HepG2 (cell line): Measurements from ENCODE around the gene ZNF503. TPM values are rescaled to one million over a fixed set of nuclear protein-coding genes. Genes with fewer than 3 reads are reported as not detected.

Experiments used
- ATAC-seq: fragments of 200-7000 bp; cut with Tn5 transposase; 3 replicates; pipeline ENCODE4 v1.9.1; 2020; ENCODE audit warnings: mild to moderate bottlenecking, moderate library complexity
- BruUV-seq: library from RNA; stranded (reverse); fragments of 400-500 nt; replicated peaks from 2 replicates; lab custom pipeline; 2021; lab: Mats Ljungman, UMichigan
- CTCF ChIA-PET: fragments of 300-600 bp; formaldehyde crosslinking; extraction: SDS; loops from one replicate; lab custom pipeline; 2021; ENCODE audit warnings: low total read pairs, inconsistent platforms, low intra/inter-chr PET ratio; lab: Yijun Ruan, JAX
- POLR2A ChIA-PET: fragments of 350-600 bp; sonication (Branson Sonifier 250); formaldehyde crosslinking; loops from one replicate; lab custom pipeline; 2020; ENCODE audit warnings: antibody characterized with exemption, inconsistent platforms; lab: Yijun Ruan, JAX
- DNase-seq: peaks from one replicate; pipeline ENCODE4 v3.0.0-alpha.2; 2015; ENCODE audit warnings: low spot score
- FAIRE-seq: peaks from 3 replicates; lab custom pipeline; 2011; peaks lifted over from hg19 to GRCh38; lab: Jason Lieb, UNC
- H2AFZ ChIP-seq: one replicate; pipeline ENCODE4 v1.6.1; 2011; ENCODE audit warnings: low read length, inconsistent platforms
- H3K27ac ChIP-seq: fragments of 300-600 bp; 3 replicates; pipeline ENCODE4 v1.8.0; 2011; ENCODE audit warnings: mixed run types, mild to moderate bottlenecking, mixed read lengths, low read length, inconsistent platforms; ENCODE audit not compliant: insufficient read depth; ENCODE audit errors: extremely low read length
- H3K27me3 ChIP-seq, 2 experiments: fragments of 200-600 bp in 1 of 2; 2 replicates in 1 of 2; 3 replicates in 1 of 2; pipeline versions ENCODE4 v1.6.0 to v1.8.0; 2011; ENCODE audit warnings: low read length in 2 of 2, mild to moderate bottlenecking in 2 of 2, moderate library complexity in 2 of 2, inconsistent platforms in 1 of 2; ENCODE audit not compliant: insufficient read depth in 2 of 2, control insufficient read depth in 1 of 2
- H3K36me3 ChIP-seq, 2 experiments: fragments of 200-600 bp in 1 of 2; replicated peaks in 1 of 2; 2 replicates in 1 of 2; 3 replicates in 1 of 2; pipeline versions ENCODE4 v1.5.1 to v1.8.0; 2011; ENCODE audit warnings: low read length in 2 of 2, inconsistent platforms in 1 of 2; ENCODE audit not compliant: insufficient read depth in 2 of 2, control insufficient read depth in 1 of 2
- H3K4me1 ChIP-seq: 2 replicates; pipeline ENCODE4 v1.5.1; 2012; ENCODE audit warnings: low read length, inconsistent platforms; ENCODE audit not compliant: insufficient read depth
- H3K4me2 ChIP-seq: 2 replicates; pipeline ENCODE4 v1.6.0; 2011; ENCODE audit warnings: low read depth, low read length, inconsistent platforms
- H3K4me3 ChIP-seq, 3 experiments: fragments of 200-600 bp in 1 of 3; sonication (generic), shearing (Covaris generic) in 1 of 3; replicated peaks in 1 of 3; 2 replicates each; pipeline ENCODE4 v1.5.1; 2011 to 2016; ENCODE audit warnings: low read length in 3 of 3, inconsistent platforms in 2 of 3, low read depth in 2 of 3, mild to moderate bottlenecking in 2 of 3, control low read depth in 1 of 3, mixed read lengths in 1 of 3; ENCODE audit not compliant: insufficient read depth in 1 of 3
- H3K79me2 ChIP-seq: one replicate; pipeline ENCODE4 v1.6.1; 2011; ENCODE audit warnings: low read length, inconsistent platforms; ENCODE audit not compliant: insufficient read depth
- H3K9ac ChIP-seq: 2 replicates; pipeline ENCODE4 v1.6.0; 2011; ENCODE audit warnings: mild to moderate bottlenecking, low read depth, low read length, inconsistent platforms; ENCODE audit not compliant: insufficient read depth
- H3K9me3 ChIP-seq: 2 replicates; pipeline ENCODE4 v1.5.1; 2012; ENCODE audit warnings: mild to moderate bottlenecking, low read length
- H4K20me1 ChIP-seq: 2 replicates; pipeline ENCODE4 v1.6.0; 2011; ENCODE audit warnings: inconsistent platforms, mild to moderate bottlenecking, low read length, moderate library complexity; ENCODE audit not compliant: insufficient read depth
- CBFB ChIP-seq: sonication (generic); formaldehyde crosslinking; IDR thresholded peaks from 2 replicates; pipeline ENCODE4 v1.4.0; 2020; ENCODE audit warnings: missing genetic modification reagents
- CBX5 ChIP-seq: sonication (generic); formaldehyde crosslinking; IDR thresholded peaks from 2 replicates; pipeline ENCODE4 v1.4.0; 2020; ENCODE audit warnings: missing genetic modification reagents, borderline replicate concordance
- FOSL1 ChIP-seq: sonication (generic); formaldehyde crosslinking; IDR thresholded peaks from 2 replicates; pipeline ENCODE4 v1.9.0; 2021; ENCODE audit warnings: missing genetic modification reagents, borderline replicate concordance
- SMAD1 ChIP-seq: sonication (generic); formaldehyde crosslinking; IDR thresholded peaks from 2 replicates; pipeline ENCODE4 v1.4.0; 2020; ENCODE audit warnings: missing genetic modification reagents, low read depth, mild to moderate bottlenecking, borderline replicate concordance
- SNAPC2 ChIP-seq: sonication (generic); formaldehyde crosslinking; IDR thresholded peaks from 2 replicates; pipeline ENCODE4 v1.8.1; 2022; ENCODE audit warnings: mild to moderate bottlenecking, missing genetic modification reagents
- TGIF2 ChIP-seq: IDR thresholded peaks from 2 replicates; pipeline ENCODE4 v1.6.1; 2016; ENCODE audit warnings: control low read depth, missing compliant biosample characterization
- ZBTB33 ChIP-seq: sonication (generic); formaldehyde crosslinking; IDR thresholded peaks from 2 replicates; pipeline ENCODE4 v1.4.0; 2020; ENCODE audit warnings: missing genetic modification reagents
- ZNF101 ChIP-seq: sonication (generic); formaldehyde crosslinking; IDR thresholded peaks from 2 replicates; pipeline ENCODE4 v1.4.0; 2020; ENCODE audit warnings: mild to moderate bottlenecking, low read depth, missing genetic modification reagents, borderline replicate concordance
- ZNF30 ChIP-seq: sonication (generic); formaldehyde crosslinking; IDR thresholded peaks from 2 replicates; pipeline ENCODE4 v1.5.0; 2020; ENCODE audit warnings: mild to moderate bottlenecking, missing genetic modification reagents
- ZNF550 ChIP-seq: sonication (generic); formaldehyde crosslinking; IDR thresholded peaks from 2 replicates; pipeline ENCODE4 v1.4.0; 2020; ENCODE audit warnings: mild to moderate bottlenecking, missing genetic modification reagents, borderline replicate concordance
- ZNF557 ChIP-seq: sonication (generic); formaldehyde crosslinking; IDR thresholded peaks from 2 replicates; pipeline ENCODE4 v1.4.0; 2020; ENCODE audit warnings: missing genetic modification reagents
- ZNF562 ChIP-seq: sonication (generic); formaldehyde crosslinking; IDR thresholded peaks from 2 replicates; pipeline ENCODE4 v1.8.0; 2022; ENCODE audit warnings: missing genetic modification reagents, borderline replicate concordance
- ZNF788 ChIP-seq: sonication (generic); formaldehyde crosslinking; IDR thresholded peaks from 2 replicates; pipeline ENCODE4 v1.5.0; 2020; ENCODE audit warnings: mild to moderate bottlenecking, missing genetic modification reagents, borderline replicate concordance
- WGBS: methylation state at CpG from one replicate; pipeline ENCODE4 v1.1.6; 2017; ENCODE audit warnings: low lambda C conversion rate; 5-methylcytosine and 5-hydroxymethylcytosine counted together
- in situ Hi-C: cut with HindIII; loops from 2 replicates; pipeline ENCODE4 v1.10.0; 2017; ENCODE audit warnings: low pct_unique_long_range_greater_than_20kb; ENCODE audit not compliant: extremely low pct_ligation_motif_present
- intact Hi-C: fragments of 100-400 bp; cut with micrococcal nuclease; formaldehyde crosslinking; loops from one replicate; pipeline ENCODE4 v1.10.0; 2022; ENCODE audit not compliant: unreplicated experiment
- polyA plus RNA-seq, 8 experiments: library from polyadenylated mRNA; depleted of rRNA in 3 of 8; stranded (reverse) in 7 of 8; unstranded in 1 of 8; fragments of >200 nt; fragmentation: Illumina TruSeq in 4 of 8; extraction: Trizol in 4 of 8; gene quantifications; 2 replicates each; pipeline versions ENCODE4 v1.2.1 to v1.2.3, GENCODE V29; 2011 to 2016; ENCODE audit warnings: low read depth in 4 of 8, missing spikeins in 1 of 8, mixed read lengths in 1 of 8; ENCODE audit not compliant: insufficient read depth in 1 of 8
- total RNA-seq, 5 experiments: library from RNA; depleted of rRNA; stranded (reverse); fragments of >200 nt; fragmentation: Illumina TruSeq; extraction: Trizol; gene quantifications; 2 replicates each; pipeline ENCODE4 v1.2.3, GENCODE V29; 2016; ENCODE audit warnings: low read depth in 1 of 5
- TF ChIP-seq, protein P1 (sequence below): sonication (generic); formaldehyde crosslinking; IDR thresholded peaks from 2 replicates; pipeline ENCODE4 v1.9.0; 2022; ENCODE audit warnings: missing genetic modification reagents, mild to moderate bottlenecking, borderline replicate concordance
- TF ChIP-seq, protein P2 (sequence below): sonication (generic); formaldehyde crosslinking; IDR thresholded peaks from 2 replicates; pipeline ENCODE4 v1.9.0; 2021; ENCODE audit warnings: mild to moderate bottlenecking, missing genetic modification reagents

ZNF503 gene
- total and polyA plus RNA-seq, 2 of the 13 experiments (the other 11 are each of a cell fraction or from before 2014, with no cell fraction given), result 2.7 to 8.3 TPM

DNA sequence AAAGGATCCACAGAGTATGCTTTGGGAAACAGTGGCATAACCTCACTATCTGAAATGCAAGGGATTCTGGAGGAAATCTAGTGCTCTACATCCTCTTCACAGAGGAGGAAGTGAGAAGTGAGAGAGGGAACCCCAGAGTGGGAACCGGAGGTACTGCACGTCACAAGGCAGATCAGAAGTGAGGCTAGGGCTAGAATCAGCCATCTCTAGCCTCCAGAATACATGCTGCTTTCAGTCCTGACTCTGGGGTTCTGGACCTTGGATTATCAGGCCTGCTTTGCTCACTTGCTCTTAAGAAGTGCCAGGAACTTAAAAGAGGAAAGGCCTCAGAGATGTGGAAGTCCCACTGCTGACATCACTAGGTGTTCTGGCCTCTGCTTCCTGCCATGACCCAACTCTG lies 25.7 kb downstream of the ZNF503 start:
- Histone ChIP-seq H3K27ac (no peak overlapping the region), H2AFZ (no peak overlapping the region), H3K4me3 (no peak overlapping the region), H3K36me3 (no peaks in the 10 kb centered on the region), H4K20me1 (no peaks in the 10 kb centered on the region), H3K4me2 (no peak overlapping the region), H3K27me3 (peaks cover 3 to 30% of the 10 kb centered on the region in 2 experiments; a peak in 4 of 5 replicates), H3K4me1 (peaks cover 10% of the 10 kb centered on the region), H3K79me2 (no peaks in the 10 kb centered on the region), H3K9me3 (no peaks in the 10 kb centered on the region), H3K9ac (no peak overlapping the region)
- WGBS, result 46% methylated on average over 2 of the region's 2 CpGs
- ChIA-PET POLR2A (no interaction called here), CTCF (no interaction called here)
- intact Hi-C loops (no loop called here), in situ Hi-C loops (no loop called here)
- no TSS peak for BruUV-seq
- ATAC-seq, result peak; percentile 38; the same call in 2 of the 3 replicates
- DNase-seq, result no peak
- no peak for FAIRE-seq
- TF ChIP-seq, protein P1, sequence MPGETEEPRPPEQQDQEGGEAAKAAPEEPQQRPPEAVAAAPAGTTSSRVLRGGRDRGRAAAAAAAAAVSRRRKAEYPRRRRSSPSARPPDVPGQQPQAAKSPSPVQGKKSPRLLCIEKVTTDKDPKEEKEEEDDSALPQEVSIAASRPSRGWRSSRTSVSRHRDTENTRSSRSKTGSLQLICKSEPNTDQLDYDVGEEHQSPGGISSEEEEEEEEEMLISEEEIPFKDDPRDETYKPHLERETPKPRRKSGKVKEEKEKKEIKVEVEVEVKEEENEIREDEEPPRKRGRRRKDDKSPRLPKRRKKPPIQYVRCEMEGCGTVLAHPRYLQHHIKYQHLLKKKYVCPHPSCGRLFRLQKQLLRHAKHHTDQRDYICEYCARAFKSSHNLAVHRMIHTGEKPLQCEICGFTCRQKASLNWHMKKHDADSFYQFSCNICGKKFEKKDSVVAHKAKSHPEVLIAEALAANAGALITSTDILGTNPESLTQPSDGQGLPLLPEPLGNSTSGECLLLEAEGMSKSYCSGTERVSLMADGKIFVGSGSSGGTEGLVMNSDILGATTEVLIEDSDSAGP (CRISPR knock-in tag), result no peak
- TF ChIP-seq TGIF2 (CRISPR knock-in tag) (no peak), ZNF550 (CRISPR knock-in tag) (no peak), ZBTB33 (no peak), ZNF557 (CRISPR knock-in tag) (no peak), CBX5 (CRISPR knock-in tag) (no peak), ZNF101 (CRISPR knock-in tag) (no peak), ZNF30 (CRISPR knock-in tag) (no peak), SMAD1 (CRISPR knock-in tag) (no peak), ZNF562 (no peak), ZNF788 (CRISPR knock-in tag) (no peak), CBFB (CRISPR knock-in tag) (no peak), SNAPC2 (no peak), FOSL1 (CRISPR knock-in tag) (no peak)
- TF ChIP-seq, protein P2, sequence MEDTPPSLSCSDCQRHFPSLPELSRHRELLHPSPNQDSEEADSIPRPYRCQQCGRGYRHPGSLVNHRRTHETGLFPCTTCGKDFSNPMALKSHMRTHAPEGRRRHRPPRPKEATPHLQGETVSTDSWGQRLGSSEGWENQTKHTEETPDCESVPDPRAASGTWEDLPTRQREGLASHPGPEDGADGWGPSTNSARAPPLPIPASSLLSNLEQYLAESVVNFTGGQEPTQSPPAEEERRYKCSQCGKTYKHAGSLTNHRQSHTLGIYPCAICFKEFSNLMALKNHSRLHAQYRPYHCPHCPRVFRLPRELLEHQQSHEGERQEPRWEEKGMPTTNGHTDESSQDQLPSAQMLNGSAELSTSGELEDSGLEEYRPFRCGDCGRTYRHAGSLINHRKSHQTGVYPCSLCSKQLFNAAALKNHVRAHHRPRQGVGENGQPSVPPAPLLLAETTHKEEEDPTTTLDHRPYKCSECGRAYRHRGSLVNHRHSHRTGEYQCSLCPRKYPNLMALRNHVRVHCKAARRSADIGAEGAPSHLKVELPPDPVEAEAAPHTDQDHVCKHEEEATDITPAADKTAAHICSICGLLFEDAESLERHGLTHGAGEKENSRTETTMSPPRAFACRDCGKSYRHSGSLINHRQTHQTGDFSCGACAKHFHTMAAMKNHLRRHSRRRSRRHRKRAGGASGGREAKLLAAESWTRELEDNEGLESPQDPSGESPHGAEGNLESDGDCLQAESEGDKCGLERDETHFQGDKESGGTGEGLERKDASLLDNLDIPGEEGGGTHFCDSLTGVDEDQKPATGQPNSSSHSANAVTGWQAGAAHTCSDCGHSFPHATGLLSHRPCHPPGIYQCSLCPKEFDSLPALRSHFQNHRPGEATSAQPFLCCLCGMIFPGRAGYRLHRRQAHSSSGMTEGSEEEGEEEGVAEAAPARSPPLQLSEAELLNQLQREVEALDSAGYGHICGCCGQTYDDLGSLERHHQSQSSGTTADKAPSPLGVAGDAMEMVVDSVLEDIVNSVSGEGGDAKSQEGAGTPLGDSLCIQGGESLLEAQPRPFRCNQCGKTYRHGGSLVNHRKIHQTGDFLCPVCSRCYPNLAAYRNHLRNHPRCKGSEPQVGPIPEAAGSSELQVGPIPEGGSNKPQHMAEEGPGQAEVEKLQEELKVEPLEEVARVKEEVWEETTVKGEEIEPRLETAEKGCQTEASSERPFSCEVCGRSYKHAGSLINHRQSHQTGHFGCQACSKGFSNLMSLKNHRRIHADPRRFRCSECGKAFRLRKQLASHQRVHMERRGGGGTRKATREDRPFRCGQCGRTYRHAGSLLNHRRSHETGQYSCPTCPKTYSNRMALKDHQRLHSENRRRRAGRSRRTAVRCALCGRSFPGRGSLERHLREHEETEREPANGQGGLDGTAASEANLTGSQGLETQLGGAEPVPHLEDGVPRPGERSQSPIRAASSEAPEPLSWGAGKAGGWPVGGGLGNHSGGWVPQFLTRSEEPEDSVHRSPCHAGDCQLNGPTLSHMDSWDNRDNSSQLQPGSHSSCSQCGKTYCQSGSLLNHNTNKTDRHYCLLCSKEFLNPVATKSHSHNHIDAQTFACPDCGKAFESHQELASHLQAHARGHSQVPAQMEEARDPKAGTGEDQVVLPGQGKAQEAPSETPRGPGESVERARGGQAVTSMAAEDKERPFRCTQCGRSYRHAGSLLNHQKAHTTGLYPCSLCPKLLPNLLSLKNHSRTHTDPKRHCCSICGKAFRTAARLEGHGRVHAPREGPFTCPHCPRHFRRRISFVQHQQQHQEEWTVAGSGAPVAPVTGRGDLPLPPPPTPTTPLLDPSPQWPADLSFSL (CRISPR knock-in tag), result no peak
